Prostate gland (tissue), 2 donors: ENCODE results near the gene FBXL16. TPM values are rescaled to one million over a fixed set of nuclear protein-coding genes. Genes with fewer than 3 reads are reported as not detected.

Source experiments
- DNase-seq: peaks from one replicate; pipeline ENCODE4 v3.0.0-alpha.2; 2019; ENCODE audit warnings: low spot score
- H3K27ac ChIP-seq, 2 donors: fragments of 200-600 bp; sonication (generic); 2 replicates each; pipeline ENCODE4 v1.5.1; 2017 to 2019
- H3K27me3 ChIP-seq: fragments of 200-600 bp; sonication (generic); replicated peaks from 2 replicates; pipeline ENCODE4 v1.5.1; 2019; ENCODE audit not compliant: insufficient read depth
- H3K36me3 ChIP-seq, 2 donors: fragments of 200-600 bp; sonication (generic); 1 replicate in 1 of 2; 2 replicates in 1 of 2; pipeline versions ENCODE4 v1.5.1 to v1.8.1; 2017 to 2019
- H3K4me1 ChIP-seq: fragments of 200-600 bp; sonication (generic); replicated peaks from 2 replicates; pipeline ENCODE4 v1.5.1; 2019
- H3K4me3 ChIP-seq, 2 donors: fragments of 200-600 bp; sonication (generic); 2 replicates each; pipeline ENCODE4 v1.5.1; 2017 to 2019
- H3K9me3 ChIP-seq: fragments of 200-600 bp; sonication (generic); 2 replicates; pipeline ENCODE4 v1.5.1; 2017
- POLR2A ChIP-seq: fragments of 450-650 bp; IDR thresholded peaks from one replicate; pipeline ENCODE4 v1.6.1; 2016; ENCODE audit warnings: antibody characterized with exemption, mild to moderate bottlenecking
- POLR2AphosphoS5 ChIP-seq: sonication (generic); formaldehyde crosslinking; IDR thresholded peaks from one replicate; pipeline ENCODE4 v1.6.1; 2017; ENCODE audit warnings: antibody characterized with exemption
- WGBS: methylation state at CpG from one replicate; pipeline ENCODE4 v1.1.5; 2018; 5-methylcytosine and 5-hydroxymethylcytosine counted together
- intact Hi-C: fragments of 100-400 bp; cut with DNase I; formaldehyde crosslinking; loops from one replicate; pipeline ENCODE4 v1.14.2; 2022
- total RNA-seq, 2 donors: library from RNA; depleted of rRNA; stranded (reverse); fragments of >200 nt; gene quantifications; one replicate each; pipeline ENCODE4 v1.1.0, GENCODE V29; 2016
- TF ChIP-seq, protein P1 (sequence below), 4 experiments: fragments of 200-600 bp in 2 of 4; fragments of 450-650 bp in 2 of 4; sonication (generic) in 2 of 4; IDR thresholded peaks; 1 replicate in 3 of 4; 2 replicates in 1 of 4; pipeline ENCODE4 v1.5.1; 2016 to 2019; ENCODE audit warnings: antibody characterized with exemption in 4 of 4, mild to moderate bottlenecking in 2 of 4, moderate library complexity in 2 of 4

Gene FBXL16
- total RNA-seq, 2 donors from 2014 or later = 6.1 to 9.1 TPM

DNA sequence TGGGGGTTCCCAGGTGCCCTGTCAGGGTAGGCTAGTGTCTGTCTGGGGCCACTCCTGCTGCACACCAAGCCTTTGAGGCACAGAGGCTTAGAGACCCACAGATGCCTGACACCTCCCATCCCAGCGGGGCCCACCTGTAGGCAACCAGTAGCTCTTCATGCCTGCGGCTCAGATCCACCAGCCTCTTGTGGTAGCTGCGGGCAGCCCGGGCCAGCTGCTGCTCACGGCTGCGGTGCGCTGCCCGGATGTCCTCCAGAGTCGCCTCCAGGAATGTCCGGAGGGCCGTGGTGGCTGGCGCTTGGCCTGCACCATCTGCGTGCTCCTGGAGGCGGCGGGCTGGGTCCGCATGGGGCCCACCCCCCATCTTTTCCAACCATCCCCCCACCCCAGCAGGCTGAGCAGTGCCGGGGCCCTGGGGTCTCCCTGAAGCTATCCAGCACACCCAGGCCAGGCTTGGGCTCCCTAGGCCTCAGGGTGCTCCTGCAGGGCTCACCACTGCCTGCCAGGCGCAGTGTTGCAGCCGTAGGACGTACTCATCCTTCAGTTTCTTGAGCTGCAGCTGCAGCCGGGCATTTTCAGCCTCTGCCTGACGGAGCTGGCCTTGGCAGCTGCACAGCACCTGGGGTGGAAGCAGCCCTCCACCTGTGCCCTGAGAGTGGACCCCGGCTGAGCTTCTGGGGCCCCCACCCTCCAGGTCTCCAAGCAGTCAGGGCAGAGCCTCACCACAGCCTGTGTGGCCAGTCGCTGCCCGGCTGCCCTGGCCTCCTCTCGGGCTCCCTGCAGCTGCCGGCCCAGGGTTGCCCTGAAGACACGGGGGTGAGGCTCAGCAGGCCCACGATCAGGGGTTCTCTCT lies 18.8 kb upstream of the FBXL16 start:
- TF ChIP-seq POLR2AphosphoS5 = no peak
- TF ChIP-seq, protein P1, sequence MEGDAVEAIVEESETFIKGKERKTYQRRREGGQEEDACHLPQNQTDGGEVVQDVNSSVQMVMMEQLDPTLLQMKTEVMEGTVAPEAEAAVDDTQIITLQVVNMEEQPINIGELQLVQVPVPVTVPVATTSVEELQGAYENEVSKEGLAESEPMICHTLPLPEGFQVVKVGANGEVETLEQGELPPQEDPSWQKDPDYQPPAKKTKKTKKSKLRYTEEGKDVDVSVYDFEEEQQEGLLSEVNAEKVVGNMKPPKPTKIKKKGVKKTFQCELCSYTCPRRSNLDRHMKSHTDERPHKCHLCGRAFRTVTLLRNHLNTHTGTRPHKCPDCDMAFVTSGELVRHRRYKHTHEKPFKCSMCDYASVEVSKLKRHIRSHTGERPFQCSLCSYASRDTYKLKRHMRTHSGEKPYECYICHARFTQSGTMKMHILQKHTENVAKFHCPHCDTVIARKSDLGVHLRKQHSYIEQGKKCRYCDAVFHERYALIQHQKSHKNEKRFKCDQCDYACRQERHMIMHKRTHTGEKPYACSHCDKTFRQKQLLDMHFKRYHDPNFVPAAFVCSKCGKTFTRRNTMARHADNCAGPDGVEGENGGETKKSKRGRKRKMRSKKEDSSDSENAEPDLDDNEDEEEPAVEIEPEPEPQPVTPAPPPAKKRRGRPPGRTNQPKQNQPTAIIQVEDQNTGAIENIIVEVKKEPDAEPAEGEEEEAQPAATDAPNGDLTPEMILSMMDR (IDR thresholded peaks at IDR 0.05) = no peak
- no peak for TF ChIP-seq POLR2A
- Histone ChIP-seq H3K36me3 (no peaks in the 10 kb centered on the region), H3K9me3 (no peaks in the 10 kb centered on the region), H3K27ac (no peak overlapping the region), H3K27me3 (no peaks in the 10 kb centered on the region), H3K4me3 (no peak overlapping the region), H3K4me1 (peaks cover 33% of the 10 kb centered on the region)
- intact Hi-C loops = no loop called here
- DNase-seq = no peak
- WGBS = 82% methylated on average over 24 of the region's 29 CpGs

DNA sequence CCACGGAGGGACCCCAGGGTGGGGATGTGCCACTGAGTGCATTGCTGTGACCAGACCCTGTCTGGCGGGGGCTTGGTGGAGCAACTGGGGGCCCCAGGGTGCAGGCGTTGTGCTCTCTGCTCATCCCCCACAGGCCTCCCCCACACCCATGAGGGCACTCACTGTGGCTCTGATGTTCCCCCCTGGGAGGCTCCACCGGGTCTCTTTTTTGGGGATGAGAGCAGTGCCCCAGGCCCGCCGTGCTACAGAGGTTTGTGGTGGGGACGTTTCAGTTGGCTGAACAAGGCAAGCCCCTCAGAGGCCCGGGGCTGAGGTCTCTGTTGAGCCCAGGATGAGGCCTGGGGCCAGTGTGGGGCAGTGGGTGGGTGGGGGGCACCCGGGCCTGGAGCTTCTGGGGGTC lies 18.1 kb upstream of the FBXL16 start:
- Histone ChIP-seq H3K27me3 (no peaks in the 10 kb centered on the region), H3K27ac (no peak overlapping the region), H3K9me3 (no peaks in the 10 kb centered on the region), H3K4me3 (no peak overlapping the region), H3K36me3 (no peaks in the 10 kb centered on the region), H3K4me1 (peaks cover 32% of the 10 kb centered on the region)
- intact Hi-C loops = no loop called here
- no peak for DNase-seq
- TF ChIP-seq POLR2A (no peak), POLR2AphosphoS5 (no peak)
- TF ChIP-seq, protein P1 (IDR thresholded peaks at IDR 0.05) = no peak
- WGBS = 83% methylated on average over 9 of the region's 9 CpGs

DNA sequence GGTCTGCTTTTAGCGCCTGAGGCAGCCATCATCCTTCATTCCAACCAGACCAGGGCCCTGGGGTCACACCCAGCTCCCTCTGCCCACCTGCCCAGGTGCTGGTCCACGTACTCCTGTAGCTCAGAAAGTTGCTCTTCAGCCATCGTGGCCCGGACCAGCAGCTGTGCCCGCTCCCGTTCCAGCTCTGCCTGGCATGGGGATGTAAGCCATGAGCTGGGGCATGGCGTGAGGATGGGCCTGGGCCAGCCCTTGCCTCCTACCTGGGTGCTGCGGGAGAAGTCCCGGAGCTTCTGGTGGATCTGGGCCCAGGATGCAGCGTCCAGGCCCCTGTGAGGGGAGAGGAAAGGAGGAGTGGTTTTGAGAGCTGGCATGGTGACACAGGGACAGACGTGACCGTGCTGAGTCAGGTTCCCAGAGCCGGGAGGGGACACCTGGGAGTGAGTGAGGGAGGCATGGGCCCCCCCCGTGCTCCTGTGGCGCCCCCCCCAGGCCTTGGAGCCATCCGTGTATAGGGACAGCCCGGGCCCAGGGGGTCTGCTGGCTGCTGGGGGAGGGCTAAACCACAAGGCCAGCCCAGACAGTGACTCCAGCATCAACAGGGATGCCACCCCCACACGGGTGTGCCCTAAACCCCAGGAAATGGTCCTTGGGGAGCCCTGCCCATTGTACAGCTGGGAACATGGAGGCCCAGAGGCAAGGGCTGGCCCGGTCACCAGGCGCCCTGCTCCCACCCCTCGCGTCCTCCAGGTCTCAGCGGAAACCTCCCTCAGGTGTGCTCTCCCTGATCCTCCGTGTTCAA lies 17.4 kb upstream of the FBXL16 start:
- 85% methylated on average over 24 of the region's 24 CpGs for WGBS
- intact Hi-C loops = no loop called here
- H3K4me1 ChIP-seq = peaks cover 25% of the 10 kb centered on the region
- no peak for DNase-seq
- H3K9me3 ChIP-seq = no peaks in the 10 kb centered on the region
- no peak overlapping the region for H3K4me3 ChIP-seq
- TF ChIP-seq POLR2A (no peak), POLR2AphosphoS5 (no peak)
- TF ChIP-seq, protein P1 (IDR thresholded peaks at IDR 0.05) = no peak
- H3K27me3 ChIP-seq = no peaks in the 10 kb centered on the region
- H3K36me3 ChIP-seq = no peaks in the 10 kb centered on the region
- H3K27ac ChIP-seq = no peak overlapping the region

DNA sequence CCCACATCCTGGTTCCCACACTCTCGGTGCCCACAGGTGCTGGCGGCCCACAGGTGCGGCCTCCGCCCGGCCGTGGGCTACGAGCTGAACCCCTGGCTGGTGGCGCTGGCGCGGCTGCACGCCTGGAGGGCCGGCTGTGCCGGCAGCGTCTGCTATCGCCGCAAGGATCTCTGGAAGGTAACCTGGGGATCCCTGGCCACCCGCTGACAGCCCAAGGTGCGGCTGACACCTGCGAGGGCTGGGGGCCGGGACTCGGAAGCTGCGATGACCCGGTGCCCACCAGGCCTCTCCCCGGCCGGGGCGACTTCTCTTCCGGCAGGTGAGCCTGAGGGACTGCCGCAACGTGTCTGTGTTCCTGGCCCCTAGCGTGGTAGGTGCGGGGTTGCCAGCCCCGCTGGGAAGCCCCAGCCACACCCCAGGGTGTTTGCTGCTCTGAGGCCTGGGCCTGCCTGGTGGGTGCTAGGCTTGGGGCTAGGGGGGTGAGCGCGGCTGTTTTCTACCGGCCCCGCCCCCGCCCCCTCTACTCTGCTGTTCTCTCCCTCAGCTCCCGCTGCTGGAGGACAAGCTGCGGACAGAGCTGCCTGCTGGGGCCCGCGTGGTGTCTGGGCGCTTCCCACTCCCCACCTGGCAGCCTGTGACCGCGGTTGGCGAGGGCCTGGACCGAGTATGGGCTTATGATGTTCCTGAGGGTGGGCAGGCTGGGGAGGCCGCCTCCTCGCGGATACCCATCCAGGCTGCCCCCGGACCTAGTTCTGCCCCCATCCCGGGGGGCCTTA lies 16.4 kb upstream of the FBXL16 start:
- Histone ChIP-seq H3K27ac (peak overlapping the region in 1 of 2 donors; percentile 76), H3K27me3 (no peaks in the 10 kb centered on the region), H3K36me3 (no peaks in the 10 kb centered on the region), H3K4me1 (peaks cover 15% of the 10 kb centered on the region), H3K9me3 (no peaks in the 10 kb centered on the region), H3K4me3 (peak overlapping the region; percentile 61 to 79)
- DNase-seq = no peak
- 89% methylated on average over 46 of the region's 51 CpGs for WGBS
- intact Hi-C loops = no loop called here
- TF ChIP-seq, protein P1 (IDR thresholded peaks at IDR 0.05) = no peak
- no peak for TF ChIP-seq POLR2A
- no peak for TF ChIP-seq POLR2AphosphoS5
